Liver (tissue), 9 donors: Measurements from ENCODE around the gene FOXN3. TPM values are rescaled to one million over a fixed set of nuclear protein-coding genes. Genes with fewer than 3 reads are reported as not detected.

Experiments
- DNase-seq: peaks from one replicate; pipeline ENCODE4 v3.0.0-alpha.2; 2017; ENCODE audit warnings: low spot score
- H3K27ac ChIP-seq, 2 donors: one replicate each; pipeline ENCODE4 v1.7.0; 2013; ENCODE audit warnings: inconsistent platforms in 2 of 2, low read length in 2 of 2, control low read depth in 1 of 2, low read depth in 1 of 2, mild to moderate bottlenecking in 1 of 2
- H3K27me3 ChIP-seq, 4 donors: one replicate each; pipeline versions ENCODE4 v1.6.1 to v1.7.0; 2013; ENCODE audit warnings: low read length in 3 of 4, inconsistent platforms in 1 of 4, mild to moderate bottlenecking in 1 of 4, moderate library complexity in 1 of 4; ENCODE audit not compliant: control insufficient read depth in 4 of 4, insufficient read depth in 4 of 4
- H3K36me3 ChIP-seq, 4 donors: one replicate each; pipeline versions ENCODE4 v1.6.1 to v1.7.0; 2013; ENCODE audit warnings: low read length in 3 of 4, mild to moderate bottlenecking in 3 of 4, low read depth in 1 of 4, moderate library complexity in 1 of 4; ENCODE audit not compliant: control insufficient read depth in 4 of 4, insufficient read depth in 3 of 4
- H3K4me1 ChIP-seq, 4 donors: one replicate each; pipeline versions ENCODE4 v1.6.1 to v1.7.0; 2013; ENCODE audit warnings: low read length in 3 of 4, mild to moderate bottlenecking in 3 of 4, moderate library complexity in 1 of 4; ENCODE audit not compliant: control insufficient read depth in 4 of 4, insufficient read depth in 4 of 4
- H3K4me3 ChIP-seq, 3 donors: one replicate each; pipeline versions ENCODE4 v1.6.1 to v1.7.0; 2013; ENCODE audit warnings: low read length in 3 of 3, control low read depth in 1 of 3, low read depth in 1 of 3, mild to moderate bottlenecking in 1 of 3
- H3K9ac ChIP-seq, 2 donors: one replicate each; pipeline ENCODE4 v1.7.0; 2013; ENCODE audit warnings: low read length in 2 of 2, mild to moderate bottlenecking in 2 of 2, moderate library complexity in 2 of 2, control low read depth in 1 of 2, low read depth in 1 of 2
- H3K9me3 ChIP-seq, 4 donors: one replicate each; pipeline versions ENCODE4 v1.6.1 to v1.7.0; 2013; ENCODE audit warnings: low read length in 3 of 4; ENCODE audit not compliant: control insufficient read depth in 4 of 4
- ATF3 ChIP-seq: IDR thresholded peaks from 2 replicates; pipeline ENCODE4 v1.6.1; 2016; ENCODE audit warnings: antibody characterized with exemption
- CTCF ChIP-seq: fragments of 150-350 bp; IDR thresholded peaks from 2 replicates; pipeline ENCODE4 v1.5.1; 2017; ENCODE audit warnings: improper control_type of control experiment, low read depth, low read length; ENCODE audit not compliant: missing input control
- EGR1 ChIP-seq, 2 donors: IDR thresholded peaks; 2 replicates each; pipeline ENCODE4 v1.6.1; 2016 to 2018; ENCODE audit warnings: antibody characterized with exemption in 2 of 2, low read depth in 2 of 2
- FOXA1 ChIP-seq: IDR thresholded peaks from 2 replicates; pipeline ENCODE4 v1.6.1; 2016; ENCODE audit warnings: antibody characterized with exemption
- FOXA2 ChIP-seq: IDR thresholded peaks from 2 replicates; pipeline ENCODE4 v1.6.1; 2016; ENCODE audit warnings: antibody characterized with exemption
- GABPA ChIP-seq, 2 donors: IDR thresholded peaks in 1 of 2; conservative IDR thresholded peaks in 1 of 2; 2 replicates each; pipeline ENCODE4 v1.6.1; 2016; ENCODE audit warnings: antibody characterized with exemption in 2 of 2, mild to moderate bottlenecking in 1 of 2, moderate library complexity in 1 of 2
- HNF4A ChIP-seq, 2 donors: conservative IDR thresholded peaks; 2 replicates each; pipeline ENCODE4 v1.6.1; 2016; ENCODE audit warnings: antibody characterized with exemption in 2 of 2, mild to moderate bottlenecking in 2 of 2
- HNF4G ChIP-seq: IDR thresholded peaks from 2 replicates; pipeline ENCODE4 v1.6.1; 2016; ENCODE audit warnings: antibody characterized with exemption
- JUND ChIP-seq, 2 donors: IDR thresholded peaks; 2 replicates each; pipeline ENCODE4 v1.6.1; 2016; ENCODE audit warnings: antibody characterized with exemption in 2 of 2
- MAX ChIP-seq: IDR thresholded peaks from 2 replicates; pipeline ENCODE4 v1.6.1; 2016; ENCODE audit warnings: antibody characterized with exemption
- NR2F2 ChIP-seq: IDR thresholded peaks from 2 replicates; pipeline ENCODE4 v1.6.1; 2016; ENCODE audit warnings: antibody characterized with exemption
- RAD21 ChIP-seq, 2 donors: IDR thresholded peaks; 2 replicates each; pipeline ENCODE4 v1.6.1; 2016; ENCODE audit warnings: antibody characterized with exemption in 2 of 2, mild to moderate bottlenecking in 2 of 2
- REST ChIP-seq: IDR thresholded peaks from 2 replicates; pipeline ENCODE4 v1.6.1; 2016; ENCODE audit warnings: antibody characterized with exemption, mild to moderate bottlenecking
- RXRA ChIP-seq, 2 donors: IDR thresholded peaks; 2 replicates each; pipeline ENCODE4 v1.6.1; 2017 to 2018; ENCODE audit warnings: antibody characterized with exemption in 2 of 2, mild to moderate bottlenecking in 1 of 2
- SP1 ChIP-seq: IDR thresholded peaks from 2 replicates; pipeline ENCODE4 v1.6.1; 2018; ENCODE audit warnings: antibody characterized with exemption, mild to moderate bottlenecking
- YY1 ChIP-seq: IDR thresholded peaks from 2 replicates; pipeline ENCODE4 v1.6.1; 2016; ENCODE audit warnings: antibody characterized with exemption, mild to moderate bottlenecking
- WGBS: extraction: QIAGEN DNeasy Blood & Tissue Kit; methylation state at CpG from one replicate; pipeline ENCODE4 v1.1.7; 2013; 5-methylcytosine and 5-hydroxymethylcytosine counted together
- polyA plus RNA-seq, 2 donors: library from polyadenylated mRNA; stranded (reverse) in 1 of 2; unstranded in 1 of 2; fragments of 200-250 nt in 1 of 2; fragments of >200 nt in 1 of 2; fragmentation: Nextera tagmentation in 1 of 2; extraction: Ambion mirVana in 1 of 2; gene quantifications; one replicate each; pipeline versions ENCODE4 v1.2.1 to v1.2.3, GENCODE V29; 2013 to 2015
- total RNA-seq, 2 donors: library from RNA; depleted of rRNA; stranded (reverse); fragments of >200 nt; gene quantifications; one replicate each; pipeline ENCODE4 v1.2.3, GENCODE V29; 2014
- donor health status: healthy.
- donor health status: healthy.
- donor health status: healthy.
- donor health status: healthy.
- donor health status: healthy.

Gene FOXN3
- total and polyA plus RNA-seq, 4 donors, result 17.8 to 44.8 (median 35.3) TPM

GRCh38 chr14:89331398-89331797, 85.6 kb downstream of the FOXN3 start:
- WGBS, result 93% methylated on average over 5 of the region's 5 CpGs
- no peak for TF ChIP-seq EGR1 (IDR thresholded peaks at IDR 0.05; ENCODE audit: low read depth in 2 of 2)
- TF ChIP-seq MAX, result no peak
- TF ChIP-seq FOXA1, result no peak
- TF ChIP-seq SP1, result no peak
- no peak for TF ChIP-seq JUND (IDR thresholded peaks at IDR 0.05)
- no peak for TF ChIP-seq RAD21 (IDR thresholded peaks at IDR 0.05)
- no peak for TF ChIP-seq CTCF
- TF ChIP-seq HNF4A (conservative IDR thresholded peaks at IDR 0.05), result no peak
- TF ChIP-seq HNF4G, result no peak
- no peak overlapping the region for H3K9ac ChIP-seq
- no peak overlapping the region for H3K4me3 ChIP-seq
- DNase-seq, result no peak
- no peaks in the 10 kb centered on the region for H3K9me3 ChIP-seq
- H3K27ac ChIP-seq, result no peak overlapping the region
- H3K27me3 ChIP-seq, result no peaks in the 10 kb centered on the region
- peaks cover 5 to 22% (median 14%) of the 10 kb centered on the region in 4 donors for H3K4me1 ChIP-seq
- no peaks in the 10 kb centered on the region for H3K36me3 ChIP-seq

GRCh38 chr14:89330236-89331002, 86.6 kb downstream of the FOXN3 start:
- 60% methylated on average over 11 of the region's 11 CpGs for WGBS
- Histone ChIP-seq H3K4me3 (no peak overlapping the region), H3K27ac (peak overlapping the region; percentile 23 to 58)

GRCh38 chr14:89327771-89328212, 89.2 kb downstream of the FOXN3 start:
- no peak overlapping the region for H3K4me3 ChIP-seq
- peak overlapping the region; percentile 57 to 74 for H3K27ac ChIP-seq
- H3K4me1 ChIP-seq, result peaks cover 5 to 22% (median 14%) of the 10 kb centered on the region in 4 donors
- WGBS, result 48% methylated on average over 5 of the region's 5 CpGs
- no peaks in the 10 kb centered on the region for H3K9me3 ChIP-seq
- H3K27me3 ChIP-seq, result no peaks in the 10 kb centered on the region
- DNase-seq, result no peak
- TF ChIP-seq MAX, result no peak
- peak in 1 of 2 donors; percentile 52 for TF ChIP-seq RXRA (IDR thresholded peaks at IDR 0.05)
- TF ChIP-seq NR2F2, result no peak
- no peak for TF ChIP-seq ATF3
- peak; percentile 33 to 63 for TF ChIP-seq HNF4A (conservative IDR thresholded peaks at IDR 0.05)
- peak; percentile 81 for TF ChIP-seq YY1
- TF ChIP-seq RAD21 (IDR thresholded peaks at IDR 0.05), result peak; percentile 16 to 26
- no peak for TF ChIP-seq GABPA (IDR thresholded peaks at IDR 0.05 in 1 of 2, conservative IDR thresholded peaks at IDR 0.05 in 1 of 2)
- TF ChIP-seq HNF4G, result no peak
- TF ChIP-seq FOXA2, result peak; percentile 39
- TF ChIP-seq REST, result peak; percentile 29
- peak; percentile 40 for TF ChIP-seq SP1
- TF ChIP-seq FOXA1, result peak; percentile 9
- peak in 1 of 2 donors; percentile 30 for TF ChIP-seq JUND (IDR thresholded peaks at IDR 0.05)
- H3K36me3 ChIP-seq, result no peaks in the 10 kb centered on the region
- no peak overlapping the region for H3K9ac ChIP-seq

More at GRCh38 chr14:89330236-89331002, 86.6 kb downstream of the FOXN3 start:
- Histone ChIP-seq H3K4me1 (peaks cover 5 to 22% (median 14%) of the 10 kb centered on the region in 4 donors), H3K36me3 (no peaks in the 10 kb centered on the region), H3K27me3 (no peaks in the 10 kb centered on the region), H3K9me3 (no peaks in the 10 kb centered on the region), H3K9ac (no peak overlapping the region)
- TF ChIP-seq RAD21 (IDR thresholded peaks at IDR 0.05) (peak; percentile 11 to 28), JUND (IDR thresholded peaks at IDR 0.05) (peak; percentile 16 to 27), HNF4A (conservative IDR thresholded peaks at IDR 0.05) (peak in 1 of 2 donors; percentile 23), RXRA (IDR thresholded peaks at IDR 0.05) (peak in 1 of 2 donors; percentile 31), NR2F2 (no peak)
- DNase-seq, result no peak
